Measurements from ENCODE around the gene NIN. TPM values are rescaled to one million over a fixed set of nuclear protein-coding genes. Genes with fewer than 3 reads are reported as not detected.

Gene NIN
- total RNA-seq, 4 donors from 2014 or later = 22.7 to 48.2 (median 36.8) TPM

GRCh38 chr14:50773632-50774541 is 57.1 kb downstream of the NIN start:
- Histone ChIP-seq H3K27me3 (no peaks in the 10 kb centered on the region), H3K4me3 (no peak overlapping the region), H3K27ac (peak overlapping the region; percentile 80), H3K4me1 (peaks cover 33% of the 10 kb centered on the region), H3K36me3 (peaks cover 36% of the 10 kb centered on the region), H3K9me3 (no peaks in the 10 kb centered on the region)
- DNase-seq (ENCODE audit: low spot score in 2 of 2) = no peak
- 49% methylated on average over 7 of the region's 7 CpGs for WGBS
- TF ChIP-seq CTCF (IDR thresholded peaks at IDR 0.05) = peak; percentile 52 to 80
- no peak for TF ChIP-seq POLR2AphosphoS5 (IDR thresholded peaks at IDR 0.05)

- Histone ChIP-seq H3K36me3 (peaks cover 43% of the 10 kb centered on the region), H3K27me3 (no peaks in the 10 kb centered on the region), H3K4me1 (peaks cover 28% of the 10 kb centered on the region), H3K4me3 (no peak overlapping the region), H3K27ac (no peak overlapping the region), H3K9me3 (no peaks in the 10 kb centered on the region)
- DNase-seq (ENCODE audit: low spot score in 2 of 2) = no peak
- 81% methylated on average over 7 of the region's 7 CpGs for WGBS
- no peak for TF ChIP-seq POLR2AphosphoS5 (IDR thresholded peaks at IDR 0.05)
- no peak for TF ChIP-seq EP300 (IDR thresholded peaks at IDR 0.05)
- TF ChIP-seq POLR2A (IDR thresholded peaks at IDR 0.05) = no peak
These were observed 58.5 kb downstream of the NIN start for GRCh38 chr14:50772412-50772811.

GRCh38 chr14:50770586-50770985 is 60.4 kb downstream of the NIN start:
- 91% methylated on average over 8 of the region's 8 CpGs for WGBS
- no peaks in the 10 kb centered on the region for H3K27me3 ChIP-seq
- H3K9me3 ChIP-seq = no peaks in the 10 kb centered on the region
- H3K4me1 ChIP-seq = peaks cover 28% of the 10 kb centered on the region
- H3K36me3 ChIP-seq = peaks cover 55% of the 10 kb centered on the region
- no peak overlapping the region for H3K4me3 ChIP-seq
- DNase-seq (ENCODE audit: low spot score in 2 of 2) = no peak
- H3K27ac ChIP-seq = no peak overlapping the region
- TF ChIP-seq POLR2A (IDR thresholded peaks at IDR 0.05) (no peak), EP300 (IDR thresholded peaks at IDR 0.05) (no peak), CTCF (IDR thresholded peaks at IDR 0.05) (no peak), POLR2AphosphoS5 (IDR thresholded peaks at IDR 0.05) (no peak)

GRCh38 chr14:50769863-50770500 is 61.0 kb downstream of the NIN start:
- peaks cover 25% of the 10 kb centered on the region for H3K4me1 ChIP-seq
- no peaks in the 10 kb centered on the region for H3K27me3 ChIP-seq
- 76% methylated on average over 13 of the region's 13 CpGs for WGBS
- H3K36me3 ChIP-seq = peaks cover 55% of the 10 kb centered on the region
- TF ChIP-seq POLR2A (IDR thresholded peaks at IDR 0.05) (no peak), EP300 (IDR thresholded peaks at IDR 0.05) (no peak), POLR2AphosphoS5 (IDR thresholded peaks at IDR 0.05) (no peak), CTCF (IDR thresholded peaks at IDR 0.05) (no peak)
- DNase-seq (ENCODE audit: low spot score in 2 of 2) = no peak
- no peak overlapping the region for H3K4me3 ChIP-seq
- H3K27ac ChIP-seq = no peak overlapping the region
- H3K9me3 ChIP-seq = no peaks in the 10 kb centered on the region

GRCh38 chr14:50768680-50769079 is 62.3 kb downstream of the NIN start:
- H3K4me3 ChIP-seq = no peak overlapping the region
- H3K27me3 ChIP-seq = no peaks in the 10 kb centered on the region
- DNase-seq (ENCODE audit: low spot score in 2 of 2) = no peak
- TF ChIP-seq EP300 (IDR thresholded peaks at IDR 0.05) (no peak), CTCF (IDR thresholded peaks at IDR 0.05) (no peak), POLR2A (IDR thresholded peaks at IDR 0.05) (no peak), POLR2AphosphoS5 (IDR thresholded peaks at IDR 0.05) (no peak)
- H3K4me1 ChIP-seq = peaks cover 12% of the 10 kb centered on the region
- H3K9me3 ChIP-seq = no peaks in the 10 kb centered on the region
- 89% methylated on average over 3 of the region's 3 CpGs for WGBS
- no peak overlapping the region for H3K27ac ChIP-seq
- peaks cover 62% of the 10 kb centered on the region for H3K36me3 ChIP-seq
